ENCODE data around the gene FOXP1.

Gene FOXP1

GRCh38 chr3:71228156-71228866 lies 355.2 kb downstream of the FOXP1 start:
- DNase-seq, result peak in 2 of 3 experiments; percentile 64 to 94

DNA sequence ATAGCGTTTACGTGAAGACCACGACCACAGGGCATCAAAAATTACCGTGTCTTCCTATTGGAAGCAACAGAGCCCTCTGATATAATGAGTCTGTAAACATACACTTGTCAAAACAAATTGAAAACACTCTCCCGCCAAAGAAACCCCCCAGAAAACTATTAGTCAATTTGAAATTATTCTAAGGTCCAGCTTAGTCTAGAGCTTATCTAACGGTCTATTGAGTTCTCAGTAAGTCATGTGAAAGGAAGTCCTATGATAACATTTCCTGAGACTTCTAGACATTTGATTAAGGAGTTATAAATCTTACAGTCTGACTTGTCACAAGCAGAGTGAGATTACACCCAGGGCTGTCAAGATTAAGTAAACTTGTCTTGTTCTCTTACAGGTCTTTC lies 356.3 kb downstream of the FOXP1 start:
- DNase-seq, result peak in 1 of 3 experiments; percentile 8

DNA sequence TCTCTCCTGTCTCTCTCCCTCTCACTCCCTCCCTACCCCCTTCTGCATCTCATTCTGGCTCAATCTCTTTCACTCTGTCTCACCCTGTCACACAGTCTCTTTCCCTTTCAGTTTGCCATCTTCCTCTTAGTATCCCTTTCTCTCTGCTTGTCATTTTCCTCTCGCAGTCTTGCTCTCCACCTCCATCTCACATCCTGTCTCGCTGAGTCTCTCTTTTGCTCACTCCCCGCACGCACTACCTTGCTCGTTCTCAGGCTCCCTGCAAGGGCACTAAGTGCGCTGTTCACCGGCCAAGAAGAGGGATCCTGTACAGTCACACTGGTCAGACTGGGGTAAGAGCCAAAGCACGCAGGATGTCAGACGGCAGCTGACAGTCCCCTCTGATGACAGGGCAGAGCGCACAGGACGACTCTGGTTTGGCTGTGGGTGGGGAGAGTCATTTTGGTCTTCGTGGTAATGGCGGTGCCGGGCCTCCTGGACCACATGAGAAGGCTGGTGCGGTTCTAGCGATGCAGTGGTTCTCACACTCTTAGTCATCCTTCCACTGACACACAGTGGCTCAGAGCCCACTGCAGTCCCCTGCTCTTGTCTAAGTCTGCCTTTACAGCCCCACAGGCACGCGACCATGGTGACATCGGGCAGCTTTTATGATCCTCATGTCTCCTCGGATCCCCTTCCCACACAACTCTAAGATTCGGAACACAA lies 356.8 kb downstream of the FOXP1 start:
- no peak for DNase-seq

DNA sequence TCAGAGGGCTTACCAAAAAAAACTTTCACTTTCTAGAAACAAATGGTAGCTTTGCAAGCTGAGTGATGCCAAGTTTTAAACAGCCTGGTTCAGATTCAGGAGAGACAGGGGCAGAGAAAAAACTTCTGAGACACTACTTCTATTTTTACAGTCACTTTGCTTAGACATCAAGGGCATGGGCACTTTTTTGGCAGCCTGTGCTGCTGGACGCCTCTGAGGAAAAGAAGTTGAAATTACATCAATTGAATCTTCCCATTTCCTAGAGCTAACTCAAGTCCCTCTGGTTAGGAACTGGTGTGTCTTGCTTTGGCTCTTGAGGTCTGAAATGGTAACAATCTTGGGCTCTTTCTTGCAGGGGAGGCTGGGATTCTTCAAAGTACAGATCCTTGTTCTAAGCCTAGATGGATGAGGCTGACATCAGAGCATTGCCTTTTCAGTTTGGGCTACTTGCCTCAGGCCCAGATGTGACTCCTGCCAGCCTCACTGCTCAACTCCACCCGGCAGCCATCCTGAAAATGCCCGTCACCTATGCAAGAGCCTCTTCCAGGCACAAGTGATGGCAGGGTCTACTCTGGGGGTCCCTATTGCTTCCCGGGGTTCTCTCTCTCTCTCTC lies 357.5 kb downstream of the FOXP1 start:
- no peak for DNase-seq

DNA sequence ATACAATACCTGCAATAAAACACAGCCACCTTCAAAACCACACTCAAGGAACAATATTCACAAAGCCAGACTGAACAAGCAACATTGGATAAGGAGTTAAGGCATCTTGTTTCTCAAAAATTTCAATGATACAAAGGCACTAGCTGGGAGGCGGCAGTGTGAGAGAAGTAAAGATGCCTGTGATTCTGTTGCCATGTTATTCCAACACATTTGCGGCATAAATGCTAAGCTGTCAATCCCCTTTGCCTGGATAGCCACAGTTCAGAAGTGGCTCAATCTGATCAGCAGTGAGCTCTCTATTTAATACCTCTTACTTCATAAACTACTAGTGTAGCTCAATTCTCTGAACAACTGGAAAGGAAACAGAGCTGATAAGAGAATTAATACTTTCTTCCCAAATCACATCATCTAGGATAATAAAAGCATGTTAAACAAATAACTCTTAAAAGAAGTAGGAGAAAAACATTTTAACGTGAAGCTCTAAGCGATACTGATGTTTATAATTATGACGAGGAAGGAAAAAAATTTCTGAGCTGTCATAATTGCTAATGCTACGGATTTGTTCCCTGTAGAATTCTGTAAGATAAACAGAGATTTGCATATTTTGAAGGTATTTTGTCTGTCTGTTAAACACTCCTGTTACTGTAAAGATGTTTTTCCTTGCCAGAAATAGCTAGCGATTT lies 358.4 kb downstream of the FOXP1 start:
- DNase-seq, result no peak

GRCh38 chr3:71219744-71220638 lies 363.5 kb downstream of the FOXP1 start:
- no peak for DNase-seq

DNA sequence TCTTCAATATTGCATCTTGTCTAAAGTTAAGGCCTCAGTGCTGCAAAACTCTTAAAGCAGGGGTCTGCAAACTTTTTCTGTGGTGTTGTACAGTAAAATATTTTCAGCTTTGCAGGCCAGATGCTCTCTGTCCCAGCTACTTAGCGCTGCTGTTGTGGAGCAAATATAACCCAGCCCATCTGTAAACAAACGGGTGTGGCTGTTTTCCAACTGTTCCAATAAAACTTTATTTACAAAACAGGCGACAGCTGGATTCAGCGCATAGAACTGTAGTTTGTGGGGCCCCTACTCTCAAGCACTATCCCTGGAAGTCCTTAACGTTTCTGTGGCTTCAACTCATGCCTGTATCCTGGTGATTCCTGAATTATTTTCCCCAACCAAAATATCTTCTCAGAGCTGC lies 365.0 kb downstream of the FOXP1 start:
- DNase-seq, result no peak

DNA sequence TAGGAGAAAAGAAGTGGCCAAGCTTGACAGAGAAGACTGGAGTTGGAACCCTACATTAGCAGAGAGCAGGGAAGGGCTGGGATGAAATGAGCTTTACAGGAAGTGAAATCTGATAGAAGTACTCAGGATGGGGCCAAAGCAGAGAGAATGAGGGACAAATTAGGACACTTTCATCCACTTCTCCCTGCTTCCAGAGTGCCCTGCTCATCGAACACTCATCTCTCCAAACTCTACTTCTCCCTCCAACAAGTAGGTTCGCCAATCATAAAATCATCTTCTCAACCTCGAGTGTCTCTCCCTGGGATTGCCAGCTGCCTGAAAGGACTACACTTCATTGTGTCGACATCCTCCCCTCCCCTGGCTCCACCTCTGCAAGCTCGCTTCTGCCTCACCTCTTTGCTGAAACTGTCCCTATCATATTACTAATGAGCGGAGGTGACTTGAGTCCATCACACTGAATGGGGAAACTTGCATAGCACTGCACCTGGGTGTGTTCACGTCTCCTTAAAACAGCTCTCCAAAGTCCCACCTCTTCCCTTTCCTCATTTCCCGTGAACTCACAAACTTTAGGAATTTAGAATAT lies 365.8 kb downstream of the FOXP1 start:
- peak in 2 of 3 experiments; percentile 2 to 86 for DNase-seq

DNA sequence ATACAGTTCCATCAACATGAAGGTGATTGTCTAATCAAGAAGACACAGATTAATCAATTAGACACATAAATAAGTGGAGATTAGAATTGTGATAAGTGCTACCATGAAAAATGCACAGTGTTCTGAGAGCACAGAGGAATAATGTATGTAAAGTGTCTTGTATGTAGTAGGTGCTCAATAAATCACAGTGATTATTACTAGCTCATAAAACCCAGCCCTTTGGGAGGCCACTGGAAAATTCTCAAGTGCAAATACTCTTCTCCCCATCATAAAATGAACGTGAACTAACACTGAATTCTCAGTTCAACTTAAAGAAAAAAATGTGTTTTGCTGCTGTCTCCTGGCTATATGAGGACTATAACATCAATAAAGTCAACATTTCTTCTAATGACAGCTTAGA lies 368.2 kb downstream of the FOXP1 start:
- no peak for DNase-seq

- DNase-seq, result no peak
Measured at GRCh38 chr3:71214797-71215196, 368.7 kb downstream of the FOXP1 start.

DNA sequence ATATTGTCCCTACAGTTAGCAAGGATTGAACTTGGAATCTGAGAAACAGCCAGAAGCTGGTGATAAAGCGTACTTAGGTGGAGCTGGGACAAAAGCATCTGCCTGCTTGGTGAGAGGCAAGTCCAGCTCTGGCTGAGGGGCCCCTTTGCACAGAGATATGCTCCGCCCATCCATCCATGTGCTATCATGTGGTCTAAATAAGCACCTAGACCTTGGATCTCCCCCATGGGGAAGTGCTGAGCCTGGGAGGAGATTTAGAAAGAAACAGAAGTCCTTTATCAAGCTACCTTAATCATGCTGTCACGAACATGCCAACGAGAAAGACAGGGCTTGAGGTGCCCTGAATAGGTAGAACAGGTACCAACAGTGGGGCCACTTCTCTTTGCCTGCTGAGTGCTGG lies 369.5 kb downstream of the FOXP1 start:
- DNase-seq, result no peak

GRCh38 chr3:71211083-71211482 lies 372.4 kb downstream of the FOXP1 start:
- no peak for DNase-seq

- DNase-seq, result peak in 1 of 3 experiments; percentile 9
Measured at GRCh38 chr3:71210257-71211007, 373.1 kb downstream of the FOXP1 start.

GRCh38 chr3:71208211-71209095 lies 375.1 kb downstream of the FOXP1 start:
- DNase-seq, result peak; percentile 4 to 92 (median 66)

- no peak for DNase-seq
Measured at GRCh38 chr3:71207632-71208031, 375.9 kb downstream of the FOXP1 start.

DNA sequence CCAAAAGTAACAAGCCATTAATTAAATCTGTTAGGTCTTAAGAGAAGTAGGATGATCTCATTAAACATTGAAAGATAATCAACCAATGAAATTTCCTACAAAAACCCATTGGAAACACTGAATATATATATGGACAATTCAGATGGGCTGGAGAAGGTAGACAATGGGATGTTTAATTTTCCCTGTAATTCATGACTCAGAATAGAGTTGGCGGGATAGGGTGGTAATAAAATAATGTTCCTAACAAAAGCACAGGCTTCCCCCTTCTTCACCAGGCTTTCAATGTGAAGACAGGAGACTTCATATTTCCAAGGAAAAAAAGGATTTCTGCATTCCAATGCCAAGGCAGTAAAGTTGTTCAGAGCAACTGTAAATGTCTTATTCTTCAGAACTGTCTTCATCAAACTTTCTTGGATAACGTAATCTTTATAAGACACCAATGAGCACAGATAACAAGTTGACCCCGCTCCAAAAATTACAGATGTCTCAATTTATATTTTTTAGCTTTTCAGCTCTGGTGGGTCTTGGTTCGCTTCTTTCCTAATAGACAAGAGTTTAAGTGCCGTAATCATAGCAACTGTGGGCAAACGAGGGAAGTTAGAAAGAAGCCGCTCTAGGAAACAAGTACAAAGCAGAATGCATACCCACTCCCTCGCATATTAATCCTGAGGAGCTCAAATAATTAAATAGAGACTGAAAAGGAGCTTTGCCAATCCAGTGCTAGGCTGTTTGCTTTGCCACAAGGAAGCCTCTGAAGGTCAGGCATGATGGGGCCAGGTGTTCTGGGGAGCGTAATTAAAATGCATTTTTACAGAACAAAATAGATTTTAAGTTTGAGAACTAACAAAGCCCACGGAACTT lies 377.0 kb downstream of the FOXP1 start:
- peak in 1 of 3 experiments; percentile 52 for DNase-seq

DNA sequence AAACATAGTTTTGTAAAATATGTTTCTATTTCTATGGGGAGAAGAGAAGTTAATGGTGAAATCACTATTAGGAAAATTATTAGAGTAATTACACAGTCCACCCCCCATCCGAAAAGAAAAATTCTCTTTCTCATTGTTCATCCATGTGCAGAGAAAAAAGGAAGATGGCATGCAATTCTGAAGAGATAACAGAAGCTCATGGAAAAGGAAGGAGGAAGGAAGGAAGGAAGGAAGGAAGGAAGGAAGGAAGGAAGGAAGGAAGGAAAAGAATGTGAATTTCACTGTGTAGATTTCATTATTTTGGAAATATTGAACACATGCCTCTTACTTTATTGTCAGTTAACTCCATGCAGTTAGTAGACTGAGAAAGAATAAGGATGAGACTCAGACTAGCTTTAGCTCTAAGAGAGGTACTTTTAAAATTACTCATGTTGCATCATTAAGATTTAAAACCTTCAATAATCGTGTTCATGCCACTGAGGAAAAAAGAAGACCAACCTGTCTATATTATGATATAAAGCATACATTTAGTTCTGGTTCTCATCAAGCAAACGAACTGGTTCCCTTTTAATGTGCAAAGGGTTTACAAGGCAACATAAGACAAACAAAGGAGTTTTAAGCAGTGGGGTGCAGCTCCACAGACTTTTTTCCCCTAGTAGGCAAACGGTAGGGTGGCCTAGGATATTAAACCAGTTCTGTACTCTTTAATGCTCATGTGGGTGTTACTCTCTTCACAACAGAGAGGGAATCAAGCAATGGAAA lies 379.6 kb downstream of the FOXP1 start:
- no peak for DNase-seq

DNA sequence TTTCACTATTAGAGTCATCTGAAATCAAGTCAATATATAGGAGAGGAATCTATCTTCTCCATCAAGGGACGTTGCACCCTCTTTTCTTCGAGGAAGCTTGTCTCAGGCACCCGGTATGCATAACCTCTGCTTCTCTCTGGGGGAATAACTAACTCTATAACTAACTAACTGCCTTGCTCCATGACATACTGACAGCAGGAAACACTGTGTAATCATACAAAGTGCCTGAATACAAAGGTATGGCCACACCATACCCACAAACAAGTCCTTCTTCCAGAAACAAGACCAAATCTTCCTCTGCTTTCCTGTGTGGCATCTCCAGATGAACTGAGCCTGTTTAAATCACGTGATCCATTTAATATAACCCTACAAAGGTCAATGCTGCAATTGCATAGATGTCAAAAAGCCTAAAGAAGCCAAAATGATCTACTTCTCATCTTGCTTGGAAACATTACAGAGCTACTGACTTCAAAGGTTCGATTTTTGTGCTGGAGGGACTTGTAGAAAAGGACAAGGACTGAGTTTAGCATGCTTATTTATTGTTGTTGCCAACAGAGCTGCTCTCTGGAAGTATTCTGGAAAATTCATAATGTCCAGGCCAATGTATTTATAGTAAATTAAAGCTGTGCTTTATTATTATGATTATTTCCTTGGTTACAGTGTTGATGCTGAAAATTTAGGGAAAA lies 380.5 kb downstream of the FOXP1 start:
- DNase-seq, result no peak
